Neural progenitor cell (in vitro differentiated cells): ENCODE data around the gene MRPS9.

Source experiments
- CTCF ChIP-seq: fragments of 200-600 bp; sonication (generic); IDR thresholded peaks from 2 replicates; pipeline ENCODE4 v1.5.1; 2017; ENCODE audit warnings: antibody characterized with exemption, mild to moderate bottlenecking
- EZH2 ChIP-seq: fragments of 200-600 bp; sonication (generic); IDR thresholded peaks from 2 replicates; pipeline ENCODE4 v1.6.1; 2017; ENCODE audit warnings: antibody characterized with exemption, mild to moderate bottlenecking, moderate library complexity
- EZH2phosphoT487 ChIP-seq: fragments of 200-600 bp; sonication (generic); IDR thresholded peaks from 2 replicates; pipeline ENCODE4 v1.6.1; 2017; ENCODE audit warnings: antibody characterized with exemption

DNA sequence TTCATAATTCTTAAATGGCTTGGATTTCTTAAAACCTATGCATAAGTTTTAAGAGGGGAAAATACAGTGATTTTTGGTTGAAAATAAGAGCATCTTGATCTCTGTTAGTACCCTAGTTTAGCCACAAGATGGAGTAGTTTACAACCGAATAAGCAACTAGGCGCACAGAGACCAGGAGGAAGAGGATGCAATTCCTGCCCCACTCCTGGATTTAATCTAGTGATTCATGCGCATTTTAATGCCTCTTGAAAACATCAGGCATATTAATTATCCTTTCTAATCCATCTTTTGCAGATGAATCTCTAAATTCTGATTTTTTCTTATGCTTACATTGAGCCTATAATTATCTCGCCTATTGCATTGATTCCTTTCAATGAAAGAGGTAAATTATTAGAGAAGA lies 76.7 kb downstream of the MRPS9 start:
- peak; percentile 86 for TF ChIP-seq CTCF
- no peak for TF ChIP-seq EZH2
- TF ChIP-seq EZH2phosphoT487, result no peak
